ENCODE measurements around the gene ICOS.

ICOS gene, protein sequence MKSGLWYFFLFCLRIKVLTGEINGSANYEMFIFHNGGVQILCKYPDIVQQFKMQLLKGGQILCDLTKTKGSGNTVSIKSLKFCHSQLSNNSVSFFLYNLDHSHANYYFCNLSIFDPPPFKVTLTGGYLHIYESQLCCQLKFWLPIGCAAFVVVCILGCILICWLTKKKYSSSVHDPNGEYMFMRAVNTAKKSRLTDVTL

DNA sequence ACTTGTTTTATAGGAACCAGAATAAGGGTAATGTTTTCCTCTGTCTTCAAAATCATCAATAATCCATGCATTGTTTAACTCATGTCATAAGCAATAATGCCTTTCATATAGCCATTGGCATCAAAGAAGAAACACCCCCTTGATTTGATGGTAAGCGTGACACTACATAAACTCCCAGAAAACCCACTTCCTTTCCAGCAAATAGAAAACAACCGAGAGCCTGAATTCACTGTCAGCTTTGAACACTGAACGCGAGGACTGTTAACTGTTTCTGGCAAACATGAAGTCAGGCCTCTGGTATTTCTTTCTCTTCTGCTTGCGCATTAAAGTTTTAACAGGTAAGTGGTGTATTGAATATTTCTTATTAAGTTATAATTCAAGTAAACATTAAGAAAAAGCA is at the start of gene ICOS:
Gene ICOS, plus strand, starts transcription at position 229 of the 400 bp plus-strand sequence. Its CDS starts 52 bp downstream, at position 281.
- no peak for DNase-seq

DNA sequence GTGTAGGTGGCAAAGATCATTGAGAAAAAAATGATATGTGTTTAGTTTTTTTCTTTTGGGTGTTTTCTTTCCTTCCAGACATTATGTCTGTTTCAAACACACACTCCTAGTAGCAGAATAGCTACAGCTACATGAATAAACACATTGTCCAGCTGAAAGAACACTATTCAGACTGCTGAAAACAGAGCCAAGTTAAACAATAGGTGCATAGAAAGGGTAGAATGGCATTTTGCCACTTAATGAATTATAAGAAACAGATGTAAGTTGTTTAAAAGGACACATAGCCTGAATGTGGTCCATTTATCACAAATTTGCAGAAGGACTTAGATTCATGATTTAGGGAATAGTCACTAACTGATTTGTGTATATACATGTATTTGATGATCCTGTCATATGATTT is 48.9 kb upstream of the ICOS start:
- DNase-seq, result no peak

DNA sequence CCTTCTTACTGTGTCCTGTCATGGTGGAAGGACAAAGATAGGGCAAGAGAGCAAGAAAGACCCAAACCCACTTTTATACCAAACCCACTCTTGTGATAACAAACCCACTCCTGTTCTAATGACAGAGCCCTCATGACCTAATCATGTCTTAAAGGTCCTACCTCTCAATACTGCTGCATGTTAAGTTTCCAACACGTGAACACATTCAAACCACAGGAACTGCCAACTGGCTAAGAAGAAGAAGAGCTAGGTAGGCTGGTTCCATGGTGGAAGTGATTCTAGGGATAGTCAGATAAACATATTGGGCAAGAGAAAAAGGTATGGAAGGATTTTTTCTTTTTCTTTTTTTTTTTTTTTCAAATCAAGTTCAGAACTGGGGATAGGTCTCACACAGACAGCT is 47.0 kb upstream of the ICOS start:
- no peak for DNase-seq

DNA sequence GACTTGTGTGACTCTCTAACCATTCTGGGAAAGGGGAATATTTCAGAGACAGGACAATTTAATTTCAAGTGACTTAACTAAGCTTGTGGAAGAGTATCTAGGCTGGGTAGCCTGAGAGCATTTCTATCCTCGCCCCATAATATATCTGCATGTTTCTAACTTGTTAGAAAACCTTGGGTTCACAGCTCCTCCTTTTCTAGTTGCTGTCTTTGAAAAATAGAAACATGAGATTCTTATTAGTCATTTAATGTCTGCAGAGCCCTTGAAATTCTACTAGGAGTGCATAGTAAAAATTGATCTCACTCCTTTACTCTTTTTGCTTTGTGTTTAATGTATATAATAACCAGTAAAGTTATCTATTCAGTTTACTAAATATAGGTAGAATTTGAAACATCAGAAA is 46.6 kb upstream of the ICOS start:
- no peak for DNase-seq

DNA sequence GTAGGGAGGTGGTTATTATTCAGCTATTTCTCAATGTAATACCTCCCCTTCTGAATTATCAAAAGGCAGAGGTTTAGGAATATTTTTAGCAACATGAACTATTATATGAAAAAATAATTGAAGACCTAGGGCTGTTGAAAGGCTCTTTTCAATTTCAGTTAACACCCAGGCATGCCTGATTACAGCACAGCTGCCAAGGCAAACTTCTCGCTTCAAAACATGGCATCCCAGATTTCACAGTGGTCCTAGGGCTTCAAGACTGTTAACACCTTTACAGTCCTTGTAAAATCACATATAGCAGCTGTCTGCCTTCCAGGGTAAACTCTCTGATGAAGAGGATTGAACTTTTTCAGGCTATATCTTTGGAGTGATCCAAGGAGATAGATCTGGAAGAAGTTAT is 45.8 kb upstream of the ICOS start:
- no peak for DNase-seq

DNA sequence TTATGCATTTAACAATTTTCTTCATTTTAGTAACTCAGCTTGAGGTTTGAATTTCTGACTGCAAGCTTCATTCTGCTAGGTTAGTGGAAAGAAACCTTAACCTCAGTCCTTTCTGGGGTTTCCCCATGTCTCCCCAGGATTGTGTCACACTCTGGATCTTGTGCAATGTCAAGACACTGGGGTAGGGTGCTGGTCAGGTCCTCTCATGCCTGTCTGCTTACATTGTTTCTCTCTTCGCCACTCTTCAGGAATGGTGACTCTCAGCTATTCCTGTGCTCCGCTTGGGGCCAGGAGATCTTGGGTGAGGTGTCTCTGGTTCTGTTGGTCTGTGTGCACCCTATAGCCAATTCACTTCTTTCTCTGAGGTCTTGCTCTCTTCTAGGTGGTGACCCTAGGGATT is 45.1 kb upstream of the ICOS start:
- DNase-seq, result peak; percentile 74 to 75

DNA sequence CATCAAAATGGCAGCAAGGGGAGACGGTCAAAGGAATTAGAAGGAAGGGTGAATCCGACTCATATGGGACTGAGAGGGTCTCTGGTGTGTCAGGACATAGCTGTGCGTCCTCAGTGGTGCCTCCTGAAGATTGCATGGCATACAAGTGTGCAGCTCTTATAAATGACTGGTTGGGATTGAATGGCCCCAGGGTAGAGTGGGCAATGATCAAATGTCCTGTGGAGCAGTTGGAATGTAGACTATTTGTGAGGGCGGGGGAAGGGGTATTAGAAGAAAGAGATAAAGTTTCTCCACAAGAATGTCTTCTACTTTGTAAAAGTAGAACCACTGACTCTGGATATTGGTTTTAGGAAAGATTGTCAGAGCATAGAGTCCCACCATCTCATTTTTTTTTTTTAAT is 44.4 kb upstream of the ICOS start:
- DNase-seq, result no peak

DNA sequence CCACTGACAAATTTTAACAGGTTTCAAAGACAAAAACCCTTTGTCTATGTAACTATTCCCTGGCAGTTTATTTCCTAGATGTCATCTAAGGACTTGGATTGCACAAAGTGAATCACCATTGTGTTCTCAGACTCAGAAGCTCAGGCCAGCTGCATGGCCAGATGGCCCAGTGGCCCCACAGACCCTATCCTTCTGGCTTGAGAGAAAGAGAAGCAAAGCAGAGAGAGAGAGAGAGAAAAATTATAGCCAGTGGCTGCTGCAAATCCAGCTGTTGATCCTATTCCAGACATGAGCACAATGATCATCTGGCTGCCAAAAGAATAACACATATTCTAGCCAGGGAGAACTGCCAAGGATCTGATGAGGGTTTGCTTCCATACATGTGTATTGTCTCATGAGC is 43.2 kb upstream of the ICOS start:
- no peak for DNase-seq

DNA sequence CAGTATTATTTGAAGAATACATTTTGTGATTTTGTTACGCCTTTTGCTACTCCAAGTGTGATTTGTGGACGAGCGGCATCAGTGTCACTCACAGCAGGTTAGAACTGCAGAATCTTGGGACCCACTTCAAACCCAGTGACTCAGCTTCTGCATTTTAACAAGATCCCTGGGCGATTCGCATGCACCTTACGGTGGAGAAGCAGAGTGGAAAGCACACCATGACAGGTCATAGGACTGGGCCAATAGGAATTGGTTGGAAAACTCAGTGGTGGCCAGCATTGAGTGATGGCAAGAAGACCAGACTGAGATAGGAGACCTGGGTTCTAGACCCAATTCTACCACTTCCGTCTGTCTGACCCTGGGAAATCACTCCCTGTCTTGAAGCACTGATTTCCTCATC is 42.7 kb upstream of the ICOS start:
- peak in 1 of 2 experiments; percentile 51 for DNase-seq

DNA sequence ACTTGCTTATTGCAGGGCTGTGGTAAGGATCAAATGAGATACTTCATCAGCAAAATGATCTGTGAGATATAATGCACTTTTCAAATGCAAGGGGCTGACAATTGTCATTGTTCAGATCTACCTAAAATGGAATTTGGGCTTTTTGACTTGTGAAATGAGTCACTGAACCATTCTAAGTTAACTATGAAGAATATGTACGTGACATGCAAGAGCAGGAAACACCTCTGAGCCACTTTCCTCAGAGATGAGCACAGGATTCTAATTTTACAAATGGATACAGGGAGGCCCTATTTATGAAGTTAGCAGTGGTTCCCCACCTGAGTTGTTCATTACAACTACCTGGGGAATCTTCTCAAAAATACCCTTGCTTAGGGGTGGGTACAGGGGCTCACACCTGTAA is 42.3 kb upstream of the ICOS start:
- peak in 1 of 2 experiments; percentile 43 for DNase-seq

DNA sequence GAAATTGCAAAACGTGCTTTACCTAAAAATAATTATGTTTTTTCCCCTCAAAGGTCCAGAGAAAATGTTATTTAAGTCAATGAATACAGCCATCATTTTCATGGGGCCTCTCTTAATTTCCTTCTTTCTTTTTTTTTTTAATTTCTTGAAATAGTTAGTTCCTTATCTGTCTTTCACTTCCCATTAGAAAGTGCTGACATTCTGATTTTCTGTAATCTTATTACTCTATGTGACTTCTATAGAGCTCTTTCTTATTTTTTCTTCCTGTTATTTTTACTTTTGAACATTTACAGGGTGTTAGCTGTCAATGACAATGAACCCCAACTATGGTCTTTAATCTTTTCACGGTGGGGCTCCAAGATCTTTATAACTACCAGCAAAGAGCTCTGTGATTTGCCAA is 39.0 kb upstream of the ICOS start:
- DNase-seq, result no peak

DNA sequence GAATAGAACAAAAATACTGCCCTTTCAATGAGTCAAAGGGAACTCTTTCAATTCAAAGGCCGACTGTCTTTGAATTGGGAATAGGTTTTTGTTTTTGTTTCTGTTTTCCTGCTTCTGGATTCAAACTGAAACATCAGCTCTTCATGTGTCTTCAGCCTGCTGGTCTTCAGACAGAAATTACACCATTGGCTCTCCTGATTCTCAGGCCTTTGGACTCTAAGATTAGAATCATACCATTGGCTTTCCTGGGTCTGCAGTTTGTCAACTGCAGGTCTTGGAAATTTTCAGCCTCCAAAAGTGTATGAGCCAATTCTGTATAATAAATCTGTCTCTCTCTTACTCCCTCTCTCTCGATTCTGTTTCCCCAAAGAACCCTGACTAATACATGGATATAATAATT is 37.9 kb upstream of the ICOS start:
- no peak for DNase-seq

DNA sequence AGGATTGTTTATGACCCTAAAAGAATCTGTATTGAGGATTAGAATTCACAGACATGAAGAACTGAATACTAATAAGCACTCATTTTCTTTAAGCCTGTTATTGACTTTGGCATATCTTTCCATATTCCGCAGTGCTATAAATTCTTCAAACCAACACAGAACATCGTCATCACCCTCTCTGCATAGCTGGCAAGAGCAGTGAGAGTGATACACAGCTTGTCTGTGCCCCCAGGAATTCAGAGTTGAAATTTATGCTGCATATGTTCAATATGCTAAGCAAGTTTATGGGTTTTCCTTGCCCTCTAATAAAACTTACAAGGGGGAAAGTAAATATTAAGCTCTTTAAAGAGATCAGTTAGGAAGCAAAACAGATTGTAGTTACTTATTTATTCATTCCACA is 36.3 kb upstream of the ICOS start:
- DNase-seq, result no peak

DNA sequence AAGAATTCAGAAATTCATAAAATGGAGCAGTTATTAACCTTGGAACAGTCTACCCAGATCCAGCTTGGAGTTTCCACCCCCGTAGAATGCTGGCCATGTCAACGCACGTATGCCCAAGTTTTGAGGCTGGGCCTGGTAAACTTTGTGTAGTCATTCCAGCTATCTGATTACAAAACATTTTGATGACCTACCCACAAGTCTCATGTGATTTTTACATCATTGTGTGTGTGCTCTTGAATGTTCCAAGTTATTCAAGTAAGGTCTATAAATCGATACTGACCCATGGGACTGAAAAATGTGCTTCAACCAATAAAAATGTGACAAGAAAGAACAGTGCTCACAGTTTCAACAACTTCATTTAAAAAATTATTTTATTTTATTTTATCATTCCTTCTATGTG is 32.5 kb upstream of the ICOS start:
- no peak for DNase-seq

DNA sequence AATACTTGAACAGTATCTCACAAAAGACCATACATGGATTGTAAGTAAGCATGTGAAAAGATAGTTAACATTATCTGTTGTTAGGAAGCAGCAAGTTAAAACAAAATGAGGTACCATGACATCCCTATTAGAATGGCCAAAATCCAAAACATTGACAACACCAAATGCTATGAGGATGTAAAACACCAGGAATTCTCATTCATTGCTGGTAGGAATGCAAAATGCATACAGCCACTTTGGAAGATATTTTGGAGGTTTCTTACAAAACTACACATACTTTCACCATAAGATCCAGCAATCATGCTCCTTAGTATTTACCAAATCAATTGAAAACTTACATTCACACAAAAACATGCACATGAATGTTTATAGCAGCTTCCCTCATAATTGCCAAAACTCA is 30.9 kb upstream of the ICOS start:
- no peak for DNase-seq

DNA sequence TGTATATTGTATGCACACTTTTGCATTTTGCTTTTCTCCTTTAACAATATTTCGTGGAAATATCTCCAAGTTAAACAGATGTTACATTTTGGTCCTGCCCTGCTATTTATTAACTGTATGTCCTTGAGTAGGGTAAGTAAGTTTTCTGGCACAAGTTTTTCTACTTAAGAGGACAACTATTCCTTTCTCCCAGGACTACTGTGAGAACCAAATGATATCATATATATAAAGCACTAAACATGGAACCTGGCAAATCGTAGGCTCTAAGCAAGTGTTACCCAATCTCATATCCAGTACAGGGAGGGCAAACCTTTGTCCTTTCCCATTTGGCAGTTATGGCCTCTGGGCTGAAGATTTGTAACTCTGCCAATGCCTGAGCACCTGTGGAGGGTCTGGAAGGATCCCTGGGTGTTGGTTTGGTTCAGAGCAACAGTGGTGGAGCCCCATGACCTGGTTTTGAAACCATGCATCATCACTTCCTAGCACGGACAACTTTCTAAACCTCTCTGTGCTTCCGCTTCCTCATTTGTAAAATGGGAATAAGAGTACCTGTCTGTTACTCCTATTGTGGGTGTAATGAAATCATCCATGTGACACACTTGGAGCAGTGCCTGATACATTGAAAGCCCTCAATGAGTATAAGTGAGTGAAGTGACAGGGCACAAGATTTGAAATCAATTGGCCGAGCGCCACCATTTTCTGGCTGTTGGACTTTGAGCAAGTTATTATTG is 28.3 kb upstream of the ICOS start:
- DNase-seq, result peak in 1 of 2 experiments; percentile 41

DNA sequence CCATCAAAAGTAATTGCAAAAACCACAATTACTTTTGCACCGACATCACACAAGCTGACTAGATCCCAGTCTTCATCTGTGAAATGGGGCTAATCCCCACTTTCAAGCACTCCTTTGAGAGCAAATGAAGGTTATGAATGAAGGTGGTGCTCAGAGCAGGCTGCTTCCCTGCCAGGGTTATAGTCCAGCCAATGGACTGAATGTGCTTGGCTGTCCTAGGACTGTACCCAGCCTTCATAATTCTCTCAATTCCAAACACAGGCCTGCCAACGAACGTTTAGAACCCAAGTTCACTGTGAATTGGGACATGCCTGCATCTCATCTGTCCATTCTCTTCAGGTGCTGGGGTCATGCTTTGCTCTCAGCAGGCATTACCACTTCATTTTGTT is 27.8 kb upstream of the ICOS start:
- no peak for DNase-seq

DNA sequence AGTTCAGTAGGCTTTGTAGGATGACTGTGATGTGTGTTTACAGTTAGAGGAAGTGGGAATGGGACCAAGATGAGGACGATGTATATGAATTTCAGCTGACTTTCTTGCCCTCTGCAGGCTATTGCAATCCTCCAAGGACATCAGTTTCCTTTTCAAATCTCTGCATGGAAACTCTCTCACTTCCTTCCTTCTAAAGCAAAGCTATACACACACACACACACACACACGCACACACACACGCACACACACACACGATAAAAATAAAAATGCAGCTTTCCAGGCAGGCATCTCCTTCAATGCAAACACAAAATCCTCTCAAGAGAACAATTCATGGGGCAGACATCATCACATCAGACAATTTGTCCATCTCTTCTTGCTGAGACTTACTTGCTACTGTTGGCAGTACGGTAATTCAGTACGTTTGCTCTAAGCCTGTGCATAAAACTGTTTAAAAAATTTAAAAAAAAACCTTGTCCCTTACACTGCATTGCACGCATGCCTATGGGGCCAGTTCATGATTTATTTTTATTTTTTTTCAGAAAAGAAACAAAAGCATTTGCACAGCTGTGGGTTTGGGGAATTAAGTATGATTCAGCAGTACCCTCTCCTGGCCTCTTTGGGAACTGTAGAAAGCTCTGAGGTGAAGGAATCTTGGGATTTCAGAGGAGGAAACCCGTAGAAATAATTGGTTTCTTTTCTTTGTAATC is 27.1 kb upstream of the ICOS start:
- DNase-seq, result no peak

DNA sequence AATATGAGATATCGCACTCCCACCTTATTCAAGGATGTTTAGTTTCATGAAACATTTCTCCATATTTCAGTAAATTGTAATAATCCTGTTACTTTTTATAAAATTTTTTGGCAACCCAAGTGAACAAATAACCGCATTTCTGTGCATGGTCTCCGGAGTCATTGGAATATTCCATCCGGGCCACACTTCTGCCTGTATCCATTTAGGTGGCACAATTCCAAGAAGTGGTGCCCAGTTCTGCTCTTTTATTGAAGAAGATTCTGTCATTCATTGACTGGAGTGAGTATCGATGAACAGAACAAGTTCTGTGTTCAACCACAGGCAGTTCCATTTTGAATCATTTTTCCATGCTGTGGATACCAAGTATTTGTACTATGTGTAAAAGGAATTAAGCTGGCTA is 26.6 kb upstream of the ICOS start:
- no peak for DNase-seq

DNA sequence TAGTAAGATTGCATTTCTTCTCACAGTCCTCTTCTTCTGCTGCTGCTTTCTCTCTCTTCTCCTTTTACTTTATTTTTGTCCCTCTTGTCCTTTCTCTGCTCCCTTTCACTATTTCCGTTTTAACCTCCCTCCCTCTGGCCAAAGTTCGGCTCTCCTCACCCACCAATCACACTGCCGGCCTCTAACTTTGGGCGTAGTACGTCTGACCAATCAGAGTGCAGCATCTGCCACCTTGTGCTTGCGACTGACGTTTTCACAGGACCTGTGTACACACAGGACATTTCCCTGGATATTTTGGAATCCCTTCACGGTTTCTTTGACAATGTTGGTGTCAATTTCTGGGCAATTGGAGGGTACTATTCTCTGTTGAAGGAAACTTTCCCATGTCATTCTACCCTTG is 22.6 kb upstream of the ICOS start:
- DNase-seq, result no peak

DNA sequence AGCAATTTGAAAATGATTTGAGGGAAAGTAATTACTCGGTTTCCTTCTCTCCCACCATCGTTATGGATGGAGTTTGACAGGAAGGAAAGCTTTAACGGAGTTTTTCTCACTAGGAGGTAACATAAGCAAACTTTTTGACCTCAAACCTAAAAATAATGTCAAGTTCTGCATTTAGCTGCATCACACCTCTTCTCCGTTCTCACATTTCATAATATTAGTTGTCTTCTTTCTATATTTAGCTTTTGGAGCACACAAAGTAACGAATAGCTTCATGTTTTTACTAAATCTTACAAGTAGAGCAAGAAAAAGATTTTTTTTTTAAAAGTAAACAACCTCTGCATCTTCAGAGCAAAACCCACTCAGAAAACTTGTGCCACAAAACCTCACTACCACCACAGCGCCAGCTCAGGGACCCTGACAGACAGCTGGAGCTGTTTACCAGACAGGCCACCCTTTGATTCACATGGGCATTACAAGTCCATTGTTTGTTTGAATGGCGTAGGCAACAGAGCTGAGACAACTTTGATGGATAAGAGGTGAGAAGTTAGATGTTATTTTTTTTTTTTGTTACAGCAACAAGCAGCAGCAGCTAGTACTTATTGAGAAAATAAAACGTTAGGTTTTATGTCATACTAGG is 21.9 kb upstream of the ICOS start:
- DNase-seq, result no peak

DNA sequence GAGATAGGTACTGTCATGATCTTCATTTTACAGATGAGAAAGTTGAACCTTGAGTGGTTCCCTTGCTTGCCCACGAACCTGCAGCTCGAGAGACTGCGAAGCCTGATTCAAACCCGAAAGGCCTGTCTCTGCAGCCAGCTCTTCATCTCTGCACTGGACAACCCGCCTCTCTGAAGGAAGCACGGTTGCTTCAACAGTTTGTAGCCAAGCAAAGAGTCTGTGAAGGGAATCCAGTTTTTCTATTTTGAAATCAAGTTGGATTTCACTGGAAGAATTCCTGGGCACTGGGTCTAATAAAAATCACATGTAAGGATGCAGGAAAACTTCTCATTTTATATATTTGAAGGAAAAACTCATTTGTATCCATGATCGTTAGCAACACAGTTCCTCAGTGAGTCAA is 21.3 kb upstream of the ICOS start:
- DNase-seq, result no peak

DNA sequence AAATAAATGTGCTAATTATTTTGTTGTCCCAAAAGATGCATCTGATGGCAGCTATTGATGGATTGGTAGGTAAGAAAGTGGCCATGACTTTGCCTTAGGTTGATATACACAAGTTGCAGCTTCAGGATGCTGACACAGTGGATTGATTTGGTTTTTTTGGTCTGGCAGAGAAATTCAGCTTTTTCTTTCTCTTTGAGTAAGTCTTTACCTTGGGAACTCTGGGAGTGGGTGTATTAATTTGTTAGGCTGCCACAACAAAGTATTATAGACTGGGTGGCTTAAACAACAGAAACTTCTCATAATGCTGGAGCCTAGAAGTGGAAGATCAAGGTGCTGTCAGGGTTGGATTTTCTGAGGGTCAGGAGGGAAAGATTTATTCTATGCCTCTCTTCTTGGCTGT is 19.8 kb upstream of the ICOS start:
- DNase-seq, result no peak

DNA sequence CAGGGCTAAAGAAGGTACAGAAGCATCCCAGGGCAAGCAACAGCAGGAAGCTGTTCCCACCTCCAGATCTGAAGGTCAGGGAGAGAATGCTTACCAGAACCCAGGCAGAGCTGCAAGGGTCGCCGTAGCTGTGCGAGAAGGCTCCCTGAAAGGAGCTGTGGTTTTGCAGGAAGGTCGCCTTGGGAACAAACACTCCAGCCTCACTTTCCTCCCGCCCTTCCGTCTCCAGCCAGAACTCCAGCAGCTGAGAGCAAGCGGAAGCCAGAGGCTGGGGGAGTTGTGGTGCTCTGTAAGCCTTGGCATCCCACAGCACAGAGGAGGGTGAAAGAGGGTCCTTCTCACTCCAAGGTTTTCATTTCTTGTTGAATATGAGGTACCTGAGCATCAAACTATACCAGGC is 18.3 kb upstream of the ICOS start:
- DNase-seq, result no peak
